Epithelial cell of esophagus (primary cell): ENCODE data around the gene ARRDC1.

ENCODE experiments used
- DNase-seq: peaks from one replicate; pipeline ENCODE4 v3.0.0; 2010; ENCODE audit warnings: low read depth
- H3K4me3 ChIP-seq: 2 replicates; pipeline ENCODE4 v1.5.1; 2011; ENCODE audit warnings: mild to moderate bottlenecking, low read length, control low read depth
- CTCF ChIP-seq: IDR thresholded peaks from 2 replicates; pipeline ENCODE4 v1.5.1; 2011; ENCODE audit warnings: low read depth, mild to moderate bottlenecking, low read length, control low read depth, inconsistent platforms; ENCODE audit not compliant: insufficient read depth; ENCODE audit errors: missing control alignments

ARRDC1 gene

GRCh38 chr9:137630679-137631078 is 25.2 kb downstream of the ARRDC1 start:
- DNase-seq = no peak
- H3K4me3 ChIP-seq = no peak overlapping the region
- TF ChIP-seq CTCF = no peak

- no peak overlapping the region for H3K4me3 ChIP-seq
- DNase-seq = no peak
- no peak for TF ChIP-seq CTCF
These were observed 26.1 kb downstream of the ARRDC1 start for GRCh38 chr9:137631345-137632229.

- no peak for TF ChIP-seq CTCF
- no peak for DNase-seq
- H3K4me3 ChIP-seq = no peak overlapping the region
These were observed 27.0 kb downstream of the ARRDC1 start for GRCh38 chr9:137632230-137633161.

- no peak for TF ChIP-seq CTCF
- no peak for DNase-seq
- H3K4me3 ChIP-seq = no peak overlapping the region
These were observed 28.5 kb downstream of the ARRDC1 start for GRCh38 chr9:137634016-137634415.

- DNase-seq = no peak
- no peak for TF ChIP-seq CTCF
- H3K4me3 ChIP-seq = no peak overlapping the region
These were observed 33.2 kb downstream of the ARRDC1 start for GRCh38 chr9:137638680-137639079.

GRCh38 chr9:137639303-137640051 is 34.0 kb downstream of the ARRDC1 start:
- DNase-seq = no peak
- no peak overlapping the region for H3K4me3 ChIP-seq
- TF ChIP-seq CTCF = no peak
